ENCODE results near the gene CALU. TPM values are rescaled to one million over a fixed set of nuclear protein-coding genes. Genes with fewer than 3 reads are reported as not detected.

CALU gene
- total and polyA plus RNA-seq, 8 donors = 177 to 239 (median 205) TPM

GRCh38 chr7:128693373-128694015, 45.7 kb upstream of the CALU start:
- Histone ChIP-seq H3K9me3 (no peaks in the 10 kb centered on the region), H3K27ac (no peak overlapping the region), H3K4me3 (no peak overlapping the region), H3K36me3 (no peaks in the 10 kb centered on the region), H3K27me3 (peaks cover 21 to 35% of the 10 kb centered on the region in 2 donors), H3K4me1 (no peaks in the 10 kb centered on the region)
- no peak for TF ChIP-seq CTCF (IDR thresholded peaks at IDR 0.05)
- intact Hi-C loops (cut with DNase I) = no loop called here
- ATAC-seq (no peak), DNase-seq (no peak)

DNA sequence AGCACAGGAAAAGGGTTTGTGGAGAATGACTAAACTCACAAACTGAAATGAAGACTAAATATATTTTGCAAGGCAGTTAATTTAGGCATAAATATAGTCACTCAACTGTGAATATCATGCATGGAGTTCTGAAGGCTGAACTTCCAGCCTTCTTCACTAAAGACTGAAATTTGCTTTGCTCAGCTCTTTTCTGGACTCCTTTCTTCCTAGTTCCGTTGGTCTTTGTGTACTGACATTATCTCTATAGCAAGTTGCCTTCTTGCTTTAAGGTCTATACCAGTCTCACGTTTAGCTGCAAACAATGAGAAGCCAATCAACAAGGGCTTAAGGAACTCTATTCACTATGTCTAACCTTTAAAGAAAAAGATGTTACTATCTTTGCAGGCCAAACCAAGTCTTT, 44.4 kb upstream of the CALU start:
- ATAC-seq = no peak
- intact Hi-C loops (cut with DNase I) = no loop called here
- Histone ChIP-seq H3K4me1 (no peaks in the 10 kb centered on the region), H3K9me3 (no peaks in the 10 kb centered on the region), H3K4me3 (no peak overlapping the region), H3K27ac (no peak overlapping the region), H3K27me3 (peaks cover 31 to 48% of the 10 kb centered on the region in 2 donors), H3K36me3 (no peaks in the 10 kb centered on the region)
- TF ChIP-seq CTCF (IDR thresholded peaks at IDR 0.05) = no peak
- no peak for DNase-seq

DNA sequence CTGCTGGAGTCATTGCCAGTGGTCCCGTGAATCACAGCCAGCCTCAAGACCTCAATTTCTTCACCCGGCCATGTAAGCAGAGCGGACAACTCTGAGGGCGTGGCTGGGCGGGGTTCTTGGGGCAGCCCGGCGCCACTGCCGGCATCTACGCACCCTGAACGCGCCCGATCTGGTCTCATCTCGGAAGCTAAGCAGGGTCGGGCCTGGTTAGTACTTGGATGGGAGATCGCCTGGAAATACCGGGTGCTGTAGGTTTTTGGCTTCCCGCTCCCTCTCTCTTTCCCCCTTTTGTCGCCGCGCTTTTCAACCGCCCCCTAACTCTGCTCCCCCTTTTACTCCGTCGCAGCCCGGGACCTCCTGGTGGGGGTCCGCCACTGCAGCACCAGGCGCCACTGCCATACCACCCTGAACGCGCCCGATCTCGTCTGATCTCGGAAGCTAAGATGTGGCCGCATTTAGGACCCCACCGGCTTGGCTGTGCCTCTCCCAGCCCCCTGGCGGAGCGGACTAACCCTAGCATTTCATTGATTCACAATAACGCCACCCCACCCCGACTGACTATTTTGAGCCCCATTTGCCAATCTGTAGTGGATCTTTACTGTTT, 41.8 kb upstream of the CALU start:
- DNase-seq (peak; percentile 17 to 85 (median 38)), ATAC-seq (peak; percentile 80)
- Histone ChIP-seq H3K27ac (no peak overlapping the region), H3K4me3 (peak overlapping the region; percentile 6 to 7), H3K36me3 (no peaks in the 10 kb centered on the region), H3K27me3 (peaks cover 32 to 61% of the 10 kb centered on the region in 2 donors), H3K9me3 (no peaks in the 10 kb centered on the region), H3K4me1 (no peaks in the 10 kb centered on the region)
- TF ChIP-seq CTCF (IDR thresholded peaks at IDR 0.05) = no peak
- intact Hi-C loops (cut with DNase I) = no loop called here

- ATAC-seq = no peak
- TF ChIP-seq CTCF (IDR thresholded peaks at IDR 0.05) = no peak
- H3K9me3 ChIP-seq = no peaks in the 10 kb centered on the region
Observed at GRCh38 chr7:128699196-128699712, 39.9 kb upstream of the CALU start.

DNA sequence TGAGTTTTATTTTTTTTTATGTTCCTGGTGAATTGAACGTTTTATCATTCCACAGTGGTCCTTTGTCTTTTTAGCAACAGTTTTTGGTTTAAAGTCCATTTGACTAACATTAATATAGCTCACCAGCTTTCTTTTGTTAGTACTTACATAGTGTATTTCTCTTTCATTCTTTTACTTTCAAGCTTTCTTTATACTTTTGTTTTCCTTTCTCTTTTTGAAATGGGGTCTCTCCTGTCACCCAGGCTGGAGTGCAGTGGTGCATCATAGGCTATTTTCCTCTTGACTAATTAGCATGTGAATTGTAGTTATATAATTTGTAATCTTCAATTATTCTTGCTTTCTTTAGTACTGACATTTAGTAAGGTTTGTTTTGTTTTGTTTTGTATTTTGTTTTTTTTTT, 39.3 kb upstream of the CALU start:
- no peaks in the 10 kb centered on the region for H3K36me3 ChIP-seq
- H3K27me3 ChIP-seq = peaks cover 32 to 61% of the 10 kb centered on the region in 2 donors
- no peak for TF ChIP-seq CTCF (IDR thresholded peaks at IDR 0.05)
- intact Hi-C loops (cut with DNase I) = no loop called here
- H3K4me3 ChIP-seq = no peak overlapping the region
- H3K9me3 ChIP-seq = no peaks in the 10 kb centered on the region
- ATAC-seq (no peak), DNase-seq (no peak)
- H3K4me1 ChIP-seq = no peaks in the 10 kb centered on the region
- H3K27ac ChIP-seq = no peak overlapping the region

More at GRCh38 chr7:128699196-128699712, 39.9 kb upstream of the CALU start:
- Histone ChIP-seq H3K27me3 (peaks cover 32 to 61% of the 10 kb centered on the region in 2 donors), H3K27ac (no peak overlapping the region), H3K4me3 (no peak overlapping the region), H3K36me3 (no peaks in the 10 kb centered on the region), H3K4me1 (no peaks in the 10 kb centered on the region)
- intact Hi-C loops (cut with DNase I) = no loop called here
- DNase-seq = no peak
